HepG2 (cell line): ENCODE measurements around the gene C1orf226. TPM values are rescaled to one million over a fixed set of nuclear protein-coding genes. Genes with fewer than 3 reads are reported as not detected.

Experiments
- ATAC-seq: fragments of 200-7000 bp; cut with Tn5 transposase; 3 replicates; pipeline ENCODE4 v1.9.1; 2020; ENCODE audit warnings: mild to moderate bottlenecking, moderate library complexity
- BruUV-seq: library from RNA; stranded (reverse); fragments of 400-500 nt; replicated peaks from 2 replicates; lab custom pipeline; 2021; lab: Mats Ljungman, UMichigan
- CTCF ChIA-PET: fragments of 300-600 bp; formaldehyde crosslinking; extraction: SDS; loops from one replicate; lab custom pipeline; 2021; ENCODE audit warnings: low total read pairs, inconsistent platforms, low intra/inter-chr PET ratio; lab: Yijun Ruan, JAX
- POLR2A ChIA-PET: fragments of 350-600 bp; sonication (Branson Sonifier 250); formaldehyde crosslinking; loops from one replicate; lab custom pipeline; 2020; ENCODE audit warnings: antibody characterized with exemption, inconsistent platforms; lab: Yijun Ruan, JAX
- DNase-seq: peaks from one replicate; pipeline ENCODE4 v3.0.0-alpha.2; 2015; ENCODE audit warnings: low spot score
- FAIRE-seq: peaks from 3 replicates; lab custom pipeline; 2011; peaks lifted over from hg19 to GRCh38; lab: Jason Lieb, UNC
- H2AFZ ChIP-seq: one replicate; pipeline ENCODE4 v1.6.1; 2011; ENCODE audit warnings: low read length, inconsistent platforms
- H3K27ac ChIP-seq: fragments of 300-600 bp; 3 replicates; pipeline ENCODE4 v1.8.0; 2011; ENCODE audit warnings: mixed run types, mild to moderate bottlenecking, mixed read lengths, low read length, inconsistent platforms; ENCODE audit not compliant: insufficient read depth; ENCODE audit errors: extremely low read length
- H3K27me3 ChIP-seq, 2 experiments: fragments of 200-600 bp in 1 of 2; 2 replicates in 1 of 2; 3 replicates in 1 of 2; pipeline versions ENCODE4 v1.6.0 to v1.8.0; 2011; ENCODE audit warnings: low read length in 2 of 2, mild to moderate bottlenecking in 2 of 2, moderate library complexity in 2 of 2, inconsistent platforms in 1 of 2; ENCODE audit not compliant: insufficient read depth in 2 of 2, control insufficient read depth in 1 of 2
- H3K36me3 ChIP-seq, 2 experiments: fragments of 200-600 bp in 1 of 2; replicated peaks in 1 of 2; 2 replicates in 1 of 2; 3 replicates in 1 of 2; pipeline versions ENCODE4 v1.5.1 to v1.8.0; 2011; ENCODE audit warnings: low read length in 2 of 2, inconsistent platforms in 1 of 2; ENCODE audit not compliant: insufficient read depth in 2 of 2, control insufficient read depth in 1 of 2
- H3K4me1 ChIP-seq: 2 replicates; pipeline ENCODE4 v1.5.1; 2012; ENCODE audit warnings: low read length, inconsistent platforms; ENCODE audit not compliant: insufficient read depth
- H3K4me2 ChIP-seq: 2 replicates; pipeline ENCODE4 v1.6.0; 2011; ENCODE audit warnings: low read depth, low read length, inconsistent platforms
- H3K4me3 ChIP-seq, 3 experiments: fragments of 200-600 bp in 1 of 3; sonication (generic), shearing (Covaris generic) in 1 of 3; replicated peaks in 1 of 3; 2 replicates each; pipeline ENCODE4 v1.5.1; 2011 to 2016; ENCODE audit warnings: low read length in 3 of 3, inconsistent platforms in 2 of 3, low read depth in 2 of 3, mild to moderate bottlenecking in 2 of 3, control low read depth in 1 of 3, mixed read lengths in 1 of 3; ENCODE audit not compliant: insufficient read depth in 1 of 3
- H3K79me2 ChIP-seq: one replicate; pipeline ENCODE4 v1.6.1; 2011; ENCODE audit warnings: low read length, inconsistent platforms; ENCODE audit not compliant: insufficient read depth
- H3K9ac ChIP-seq: 2 replicates; pipeline ENCODE4 v1.6.0; 2011; ENCODE audit warnings: mild to moderate bottlenecking, low read depth, low read length, inconsistent platforms; ENCODE audit not compliant: insufficient read depth
- H3K9me3 ChIP-seq: 2 replicates; pipeline ENCODE4 v1.5.1; 2012; ENCODE audit warnings: mild to moderate bottlenecking, low read length
- H4K20me1 ChIP-seq: 2 replicates; pipeline ENCODE4 v1.6.0; 2011; ENCODE audit warnings: inconsistent platforms, mild to moderate bottlenecking, low read length, moderate library complexity; ENCODE audit not compliant: insufficient read depth
- AKNA ChIP-seq: sonication (generic); formaldehyde crosslinking; IDR thresholded peaks from 2 replicates; pipeline ENCODE4 v1.4.0; 2020; ENCODE audit warnings: missing genetic modification reagents, borderline replicate concordance
- BORCS8-MEF2B ChIP-seq: sonication (generic); formaldehyde crosslinking; IDR thresholded peaks from 2 replicates; pipeline ENCODE4 v1.8.0; 2022; ENCODE audit warnings: mild to moderate bottlenecking, missing genetic modification reagents
- HNRNPH1 ChIP-seq: fragments of 200-400 bp; formaldehyde crosslinking; optimal IDR thresholded peaks from 2 replicates; pipeline ENCODE3; 2017; ENCODE audit warnings: mild to moderate bottlenecking, low read depth, low read length
- HNRNPUL1 ChIP-seq: fragments of 200-400 bp; formaldehyde crosslinking; IDR thresholded peaks from 2 replicates; pipeline ENCODE4 v1.6.1; 2017; ENCODE audit warnings: low read depth, mild to moderate bottlenecking, low read length, moderate library complexity
- HOXA5 ChIP-seq: sonication (generic); formaldehyde crosslinking; IDR thresholded peaks from 2 replicates; pipeline ENCODE4 v1.4.0; 2020; ENCODE audit warnings: missing genetic modification reagents
- IRF2 ChIP-seq: IDR thresholded peaks from 2 replicates; pipeline ENCODE4 v1.6.1; 2018; ENCODE audit warnings: missing genetic modification reagents, missing compliant biosample characterization
- KLF16 ChIP-seq, 2 experiments: sonication (generic) in 1 of 2; formaldehyde crosslinking in 1 of 2; IDR thresholded peaks; 2 replicates each; pipeline versions ENCODE4 v1.6.1 to v1.8.0; 2016 to 2023; ENCODE audit warnings: missing genetic modification reagents in 2 of 2, missing compliant biosample characterization in 1 of 2
- MIXL1 ChIP-seq: IDR thresholded peaks from 2 replicates; pipeline ENCODE4 v1.6.1; 2016
- NR2F1 ChIP-seq, 2 experiments: fragments of 450-650 bp in 1 of 2; formaldehyde crosslinking in 1 of 2; IDR thresholded peaks; 2 replicates each; pipeline versions ENCODE4 v1.5.0 to v1.6.1; 2016 to 2020; ENCODE audit warnings: mild to moderate bottlenecking in 1 of 2, missing compliant biosample characterization in 1 of 2, missing genetic modification reagents in 1 of 2, moderate library complexity in 1 of 2
- SMC3 ChIP-seq: IDR thresholded peaks from 2 replicates; pipeline ENCODE4 v1.6.1; 2011; ENCODE audit warnings: low read length, improper control_type of control experiment
- SOX5 ChIP-seq: IDR thresholded peaks from 2 replicates; pipeline ENCODE4 v1.6.1; 2016; ENCODE audit warnings: borderline replicate concordance
- TAF1 ChIP-seq: sonication (generic); formaldehyde crosslinking; IDR thresholded peaks from 2 replicates; pipeline ENCODE4 v1.4.0; 2020; ENCODE audit warnings: missing genetic modification reagents
- ZBTB1 ChIP-seq: sonication (generic); formaldehyde crosslinking; IDR thresholded peaks from 2 replicates; pipeline ENCODE4 v1.4.0; 2020; ENCODE audit warnings: missing genetic modification reagents, borderline replicate concordance
- ZBTB21 ChIP-seq: sonication (generic); formaldehyde crosslinking; IDR thresholded peaks from 2 replicates; pipeline ENCODE4 v1.4.0; 2020; ENCODE audit warnings: missing genetic modification reagents
- ZNF101 ChIP-seq: sonication (generic); formaldehyde crosslinking; IDR thresholded peaks from 2 replicates; pipeline ENCODE4 v1.4.0; 2020; ENCODE audit warnings: mild to moderate bottlenecking, low read depth, missing genetic modification reagents, borderline replicate concordance
- ZNF124 ChIP-seq: sonication (generic); formaldehyde crosslinking; IDR thresholded peaks from 2 replicates; pipeline ENCODE4 v1.4.0; 2020; ENCODE audit warnings: missing genetic modification reagents
- ZNF589 ChIP-seq: sonication (generic); formaldehyde crosslinking; conservative IDR thresholded peaks from 2 replicates; pipeline ENCODE4 v1.8.0; 2022; ENCODE audit warnings: mild to moderate bottlenecking, moderate library complexity, missing genetic modification reagents
- ZNF644 ChIP-seq: IDR thresholded peaks from 2 replicates; pipeline ENCODE4 v1.6.1; 2016; ENCODE audit warnings: low read depth
- ZNF761 ChIP-seq: sonication (generic); formaldehyde crosslinking; conservative IDR thresholded peaks from 2 replicates; pipeline ENCODE4 v1.4.0; 2020; ENCODE audit warnings: mild to moderate bottlenecking, missing genetic modification reagents
- WGBS: methylation state at CpG from one replicate; pipeline ENCODE4 v1.1.6; 2017; ENCODE audit warnings: low lambda C conversion rate; 5-methylcytosine and 5-hydroxymethylcytosine counted together
- in situ Hi-C: cut with HindIII; loops from 2 replicates; pipeline ENCODE4 v1.10.0; 2017; ENCODE audit warnings: low pct_unique_long_range_greater_than_20kb; ENCODE audit not compliant: extremely low pct_ligation_motif_present
- intact Hi-C: fragments of 100-400 bp; cut with micrococcal nuclease; formaldehyde crosslinking; loops from one replicate; pipeline ENCODE4 v1.10.0; 2022; ENCODE audit not compliant: unreplicated experiment
- polyA plus RNA-seq, 8 experiments: library from polyadenylated mRNA; depleted of rRNA in 3 of 8; stranded (reverse) in 7 of 8; unstranded in 1 of 8; fragments of >200 nt; fragmentation: Illumina TruSeq in 4 of 8; extraction: Trizol in 4 of 8; gene quantifications; 2 replicates each; pipeline versions ENCODE4 v1.2.1 to v1.2.3, GENCODE V29; 2011 to 2016; ENCODE audit warnings: low read depth in 4 of 8, missing spikeins in 1 of 8, mixed read lengths in 1 of 8; ENCODE audit not compliant: insufficient read depth in 1 of 8
- total RNA-seq, 5 experiments: library from RNA; depleted of rRNA; stranded (reverse); fragments of >200 nt; fragmentation: Illumina TruSeq; extraction: Trizol; gene quantifications; 2 replicates each; pipeline ENCODE4 v1.2.3, GENCODE V29; 2016; ENCODE audit warnings: low read depth in 1 of 5

The C1orf226 gene
- total and polyA plus RNA-seq, 2 of the 13 experiments (the other 11 are each of a cell fraction or from before 2014, with no cell fraction given), result 4.7 to 4.9 TPM

DNA sequence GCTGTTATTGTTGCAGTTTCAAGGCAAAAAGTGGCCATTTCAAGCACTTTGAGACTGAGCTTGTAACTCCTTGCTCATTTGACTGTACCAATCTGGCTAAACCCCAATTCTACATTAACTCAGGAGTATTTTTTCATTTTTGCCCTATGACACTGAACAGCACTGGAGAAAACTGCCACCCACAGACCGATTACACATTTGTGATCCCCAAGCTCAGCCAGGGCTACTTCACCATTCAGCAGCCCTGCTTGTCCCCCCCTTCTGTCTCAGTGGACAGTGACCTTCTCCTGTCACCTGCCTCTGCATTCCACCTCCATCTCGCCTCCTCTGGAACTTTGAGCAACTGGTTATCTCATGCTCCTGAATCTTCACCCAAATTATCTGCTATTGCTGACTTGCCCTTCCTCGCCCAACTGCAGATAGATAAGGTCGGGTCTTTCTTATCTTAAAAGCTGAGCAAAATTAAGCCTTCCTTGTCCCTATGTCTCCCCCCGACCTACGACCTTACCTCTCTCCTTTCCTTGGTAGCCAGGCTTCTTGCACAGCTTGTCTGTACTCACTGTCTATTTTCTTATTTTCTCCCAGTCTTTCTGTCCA lies 30.2 kb upstream of the C1orf226 start:
- Histone ChIP-seq H3K4me2 (no peak overlapping the region), H3K4me1 (no peaks in the 10 kb centered on the region), H3K27me3 (no peaks in the 10 kb centered on the region), H3K27ac (no peak overlapping the region), H4K20me1 (no peaks in the 10 kb centered on the region), H3K79me2 (no peaks in the 10 kb centered on the region), H3K9me3 (no peaks in the 10 kb centered on the region), H3K36me3 (peaks cover 15 to 42% of the 10 kb centered on the region in 2 experiments; a peak in 4 of 5 replicates), H2AFZ (no peak overlapping the region), H3K9ac (no peak overlapping the region), H3K4me3 (no peak overlapping the region)
- intact Hi-C loops, result no loop called here
- no TSS peak for BruUV-seq
- 90% methylated on average over 6 of the region's 6 CpGs for WGBS
- no peak for TF ChIP-seq TAF1 (CRISPR knock-in tag)
- TF ChIP-seq SMC3, result no peak
- TF ChIP-seq AKNA (CRISPR knock-in tag), result no peak
- no peak for TF ChIP-seq ZNF761 (CRISPR knock-in tag)
- TF ChIP-seq IRF2 (CRISPR knock-in tag), result no peak
- TF ChIP-seq HNRNPH1, result no peak
- TF ChIP-seq SOX5, result no peak
- no peak for TF ChIP-seq HOXA5 (CRISPR knock-in tag)
- TF ChIP-seq ZBTB1 (CRISPR knock-in tag), result no peak
- TF ChIP-seq ZNF124 (CRISPR knock-in tag), result no peak
- TF ChIP-seq HNRNPUL1, result no peak
- no peak for TF ChIP-seq ZNF101
- no peak for TF ChIP-seq KLF16 (CRISPR knock-in tag; IDR thresholded peaks at IDR 0.05)
- TF ChIP-seq ZBTB21 (CRISPR knock-in tag), result no peak
- no peak for TF ChIP-seq MIXL1 (CRISPR knock-in tag)
- no peak for TF ChIP-seq ZNF644 (CRISPR knock-in tag)
- no peak for TF ChIP-seq BORCS8-MEF2B (CRISPR knock-in tag)
- TF ChIP-seq NR2F1 (CRISPR knock-in tag; IDR thresholded peaks at IDR 0.05), result no peak
- TF ChIP-seq ZNF589 (CRISPR knock-in tag), result no peak
- in situ Hi-C loops, result no loop called here
- no peak for DNase-seq
- ChIA-PET CTCF (no interaction called here), POLR2A (no interaction called here)
- no peak for ATAC-seq
- no peak for FAIRE-seq
